SU-DHL-6 (cell line): ENCODE results near the gene ST3GAL3.

Source experiments
- H2AFZ ChIP-seq: fragments of 200-600 bp; sonication (generic); 2 replicates; pipeline ENCODE4 v1.6.1; 2014; ENCODE audit warnings: low read depth, mild to moderate bottlenecking, moderate library complexity, mixed read lengths, antibody characterized with exemption, low read length; ENCODE audit not compliant: severe bottlenecking
- H3F3A ChIP-seq: fragments of 200-600 bp; shearing (Covaris generic); 2 replicates; pipeline ENCODE4 v1.6.0; 2016; ENCODE audit warnings: antibody characterized with exemption, mild to moderate bottlenecking; ENCODE audit not compliant: insufficient read depth
- H3K27ac ChIP-seq: fragments of 200-600 bp; sonication (generic); 2 replicates; pipeline ENCODE4 v1.5.1; 2016; ENCODE audit warnings: low read depth, mild to moderate bottlenecking, low read length, moderate library complexity, mixed read lengths
- H3K27me3 ChIP-seq: fragments of 200-600 bp; sonication (generic), shearing (Covaris generic); 2 replicates; pipeline ENCODE4 v1.6.0; 2014; ENCODE audit warnings: mild to moderate bottlenecking, low read length
- H3K36me3 ChIP-seq: fragments of 200-600 bp; sonication (generic); 2 replicates; pipeline ENCODE4 v1.6.1; 2014; ENCODE audit warnings: mild to moderate bottlenecking, low read length, mixed read lengths
- H3K4me2 ChIP-seq: fragments of 300-600, 200-600 bp; shearing (Covaris generic), sonication (generic); 2 replicates; pipeline ENCODE4 v1.6.0; 2014; ENCODE audit warnings: low read length, low read depth, mild to moderate bottlenecking; ENCODE audit not compliant: poor library complexity, severe bottlenecking
- H3K4me3 ChIP-seq: fragments of 200-600 bp; sonication (generic); 2 replicates; pipeline ENCODE4 v1.5.1; 2014; ENCODE audit warnings: antibody characterized with exemption, low read length, mild to moderate bottlenecking, mixed read lengths; ENCODE audit not compliant: insufficient read depth, poor library complexity, severe bottlenecking
- H3K79me2 ChIP-seq: fragments of 200-600 bp; sonication (generic); 2 replicates; pipeline ENCODE4 v1.6.1; 2014; ENCODE audit warnings: mild to moderate bottlenecking, low read length, moderate library complexity; ENCODE audit not compliant: insufficient read depth
- H3K9ac ChIP-seq: fragments of 200-600 bp; sonication (generic); 2 replicates; pipeline ENCODE4 v1.7.0; 2014; ENCODE audit warnings: mild to moderate bottlenecking, low read length
- H3K9me2 ChIP-seq: fragments of 200-600 bp; sonication (generic); replicated peaks from 2 replicates; pipeline ENCODE4 v1.6.1; 2014; ENCODE audit warnings: low read length; ENCODE audit not compliant: insufficient read depth
- H3K9me3 ChIP-seq: fragments of 200-600 bp; sonication (generic); 2 replicates; pipeline ENCODE4 v1.6.1; 2014; ENCODE audit warnings: low read length, mixed read lengths; ENCODE audit not compliant: insufficient read depth
- H4K20me1 ChIP-seq: fragments of 200-600 bp; sonication (generic); 2 replicates; pipeline ENCODE4 v1.6.1; 2014; ENCODE audit warnings: low read depth, mild to moderate bottlenecking, antibody characterized with exemption, low read length, moderate library complexity, mixed read lengths
- EZH2phosphoT487 ChIP-seq: fragments of 200-600 bp; sonication (generic), shearing (Covaris generic); conservative IDR thresholded peaks from 2 replicates; pipeline ENCODE4 v1.6.1; 2018; ENCODE audit warnings: mild to moderate bottlenecking, antibody characterized with exemption, low read length, moderate library complexity, mixed read lengths
- TF ChIP-seq, protein P1 (sequence below): fragments of 200-600 bp; sonication (generic); IDR thresholded peaks from one replicate; pipeline ENCODE4 v1.5.1; 2017; ENCODE audit warnings: antibody characterized with exemption, mild to moderate bottlenecking, low read length, moderate library complexity; ENCODE audit not compliant: insufficient read depth, poor library complexity, severe bottlenecking

The ST3GAL3 gene

DNA sequence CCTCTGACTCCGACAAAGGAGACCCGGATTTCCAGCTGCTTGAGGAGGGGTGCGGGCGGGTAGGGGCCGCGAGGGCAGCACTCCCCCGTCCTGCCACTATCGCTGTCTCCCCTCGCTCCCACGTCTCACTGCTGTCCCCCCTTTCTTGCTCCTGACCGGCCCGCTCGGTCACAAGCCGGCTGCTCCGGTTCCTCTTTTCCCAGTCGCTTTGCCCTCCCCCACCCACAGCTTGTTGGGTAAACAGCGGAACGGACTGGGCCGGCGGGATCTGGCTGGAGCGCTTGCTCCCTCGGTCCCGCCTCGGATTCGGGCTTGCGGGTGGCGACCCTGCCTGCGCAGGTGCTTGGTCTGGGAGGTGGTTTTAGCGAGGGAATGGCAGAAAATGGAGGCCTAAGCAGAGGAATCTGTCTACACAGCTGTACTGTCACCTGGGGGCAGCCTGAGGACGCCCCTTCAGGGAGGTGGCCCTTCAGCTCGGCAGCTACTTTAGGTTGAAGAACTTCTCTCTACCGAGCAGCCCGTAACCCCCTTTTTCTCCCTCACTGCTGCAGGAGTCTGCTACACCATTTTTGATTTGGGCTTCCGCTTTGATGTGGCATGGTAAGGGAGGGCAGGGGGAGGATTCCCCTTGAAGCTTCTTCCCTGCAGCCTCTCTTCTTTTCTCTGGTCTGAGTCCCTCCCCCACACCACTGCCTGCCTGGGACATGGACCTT lies 268.1 kb downstream of the ST3GAL3 start:
- no peaks in the 10 kb centered on the region for H3K36me3 ChIP-seq
- H3K4me3 ChIP-seq = peak overlapping the region; percentile 89
- no peaks in the 10 kb centered on the region for H4K20me1 ChIP-seq
- H2AFZ ChIP-seq = peak overlapping the region; percentile 82
- TF ChIP-seq, protein P1, sequence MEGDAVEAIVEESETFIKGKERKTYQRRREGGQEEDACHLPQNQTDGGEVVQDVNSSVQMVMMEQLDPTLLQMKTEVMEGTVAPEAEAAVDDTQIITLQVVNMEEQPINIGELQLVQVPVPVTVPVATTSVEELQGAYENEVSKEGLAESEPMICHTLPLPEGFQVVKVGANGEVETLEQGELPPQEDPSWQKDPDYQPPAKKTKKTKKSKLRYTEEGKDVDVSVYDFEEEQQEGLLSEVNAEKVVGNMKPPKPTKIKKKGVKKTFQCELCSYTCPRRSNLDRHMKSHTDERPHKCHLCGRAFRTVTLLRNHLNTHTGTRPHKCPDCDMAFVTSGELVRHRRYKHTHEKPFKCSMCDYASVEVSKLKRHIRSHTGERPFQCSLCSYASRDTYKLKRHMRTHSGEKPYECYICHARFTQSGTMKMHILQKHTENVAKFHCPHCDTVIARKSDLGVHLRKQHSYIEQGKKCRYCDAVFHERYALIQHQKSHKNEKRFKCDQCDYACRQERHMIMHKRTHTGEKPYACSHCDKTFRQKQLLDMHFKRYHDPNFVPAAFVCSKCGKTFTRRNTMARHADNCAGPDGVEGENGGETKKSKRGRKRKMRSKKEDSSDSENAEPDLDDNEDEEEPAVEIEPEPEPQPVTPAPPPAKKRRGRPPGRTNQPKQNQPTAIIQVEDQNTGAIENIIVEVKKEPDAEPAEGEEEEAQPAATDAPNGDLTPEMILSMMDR = no peak
- no peak for TF ChIP-seq EZH2phosphoT487
- H3F3A ChIP-seq = peaks cover 41% of the 10 kb centered on the region
- H3K9me2 ChIP-seq = no peaks in the 10 kb centered on the region
- peak overlapping the region; percentile 72 for H3K4me2 ChIP-seq
- peak overlapping the region; percentile 99 for H3K9ac ChIP-seq
- no peaks in the 10 kb centered on the region for H3K27me3 ChIP-seq
- peak overlapping the region; percentile 81 for H3K27ac ChIP-seq
- H3K9me3 ChIP-seq = no peaks in the 10 kb centered on the region
- peaks cover 39% of the 10 kb centered on the region for H3K79me2 ChIP-seq

DNA sequence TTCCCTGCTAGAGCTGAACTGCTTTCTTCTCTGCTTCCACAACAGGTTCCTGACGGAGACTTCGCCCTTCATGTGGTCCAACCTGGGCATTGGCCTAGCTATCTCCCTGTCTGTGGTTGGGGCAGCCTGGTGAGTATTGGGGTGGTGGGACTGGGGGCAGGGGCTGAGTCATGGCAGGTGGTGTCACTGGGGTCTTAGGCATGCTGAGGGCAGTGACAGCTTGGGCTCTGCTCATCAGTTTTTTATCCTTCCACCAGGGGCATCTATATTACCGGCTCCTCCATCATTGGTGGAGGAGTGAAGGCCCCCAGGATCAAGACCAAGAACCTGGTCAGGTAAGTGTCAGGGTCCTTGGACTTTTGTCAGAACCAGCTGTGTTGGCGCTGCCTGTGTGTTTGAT lies 268.7 kb downstream of the ST3GAL3 start:
- Histone ChIP-seq H3K27ac (peak overlapping the region; percentile 81), H3K9ac (peak overlapping the region; percentile 99), H3K4me3 (peak overlapping the region; percentile 89), H3K4me2 (peak overlapping the region; percentile 72), H2AFZ (no peak overlapping the region), H3K9me3 (no peaks in the 10 kb centered on the region), H3K9me2 (no peaks in the 10 kb centered on the region), H3K27me3 (no peaks in the 10 kb centered on the region), H3K36me3 (no peaks in the 10 kb centered on the region), H3K79me2 (peaks cover 36% of the 10 kb centered on the region), H3F3A (peaks cover 41% of the 10 kb centered on the region), H4K20me1 (no peaks in the 10 kb centered on the region)
- TF ChIP-seq, protein P1 = no peak
- no peak for TF ChIP-seq EZH2phosphoT487

DNA sequence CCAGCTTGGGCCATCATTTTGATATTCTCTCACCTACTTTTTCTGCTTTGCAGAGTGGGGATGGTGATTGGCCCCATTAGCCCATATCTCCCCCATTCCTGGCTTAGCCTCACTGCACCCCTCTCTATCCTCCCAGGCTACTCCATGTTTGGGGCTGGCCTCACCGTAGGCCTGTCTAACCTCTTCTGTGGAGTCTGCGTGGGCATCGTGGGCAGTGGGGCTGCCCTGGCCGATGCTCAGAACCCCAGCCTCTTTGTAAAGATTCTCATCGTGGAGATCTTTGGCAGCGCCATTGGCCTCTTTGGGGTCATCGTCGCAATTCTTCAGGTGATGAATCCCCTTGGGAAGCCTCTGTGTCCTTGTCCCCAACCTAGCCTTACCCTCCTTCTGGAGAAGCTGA lies 269.6 kb downstream of the ST3GAL3 start:
- Histone ChIP-seq H3K4me2 (peak overlapping the region; percentile 72), H2AFZ (no peak overlapping the region), H3K9ac (peak overlapping the region; percentile 99; the same call in 1 of the 2 replicates), H3K36me3 (no peaks in the 10 kb centered on the region), H3K4me3 (no peak overlapping the region), H4K20me1 (no peaks in the 10 kb centered on the region), H3K79me2 (peaks cover 35% of the 10 kb centered on the region), H3K27ac (peak overlapping the region; percentile 74; the same call in 1 of the 2 replicates), H3K27me3 (no peaks in the 10 kb centered on the region), H3K9me3 (no peaks in the 10 kb centered on the region), H3F3A (peaks cover 41% of the 10 kb centered on the region), H3K9me2 (no peaks in the 10 kb centered on the region)
- TF ChIP-seq, protein P1 = no peak
- no peak for TF ChIP-seq EZH2phosphoT487
